G401.6 (cell line): ENCODE measurements around the gene SULT2B1.
A peak's percentile ranks its signal among the peaks of the same experiment; 100 is the strongest.
"Not testable (repeated sequence)": the region's sequence is repeated elsewhere in the genome, so short reads cannot be mapped to it uniquely, and the experiment has no call there.

Experiments used
- FAIRE-seq: peaks from 2 replicates; lab custom pipeline; 2012; peaks lifted over from hg19 to GRCh38; lab: Jason Lieb, UNC

The SULT2B1 gene

GRCh38 chr19:48551437-48552302 is at the start of gene SULT2B1:
TSS of gene SULT2B1 (plus strand) at chr19:48552172. CDS start at chr19:48552253, 81 bp downstream.
- FAIRE-seq: no peak

- no peak for FAIRE-seq
These were observed 49.5 kb upstream of the SULT2B1 start for GRCh38 chr19:48502350-48503018.

- FAIRE-seq: peak; percentile 89
These were observed 45.7 kb upstream of the SULT2B1 start for GRCh38 chr19:48506138-48506733.

GRCh38 chr19:48507911-48508439 is 44.0 kb upstream of the SULT2B1 start:
- FAIRE-seq: no peak

GRCh38 chr19:48508729-48509411 is 43.1 kb upstream of the SULT2B1 start:
- FAIRE-seq: no peak

GRCh38 chr19:48509467-48510194 is 42.3 kb upstream of the SULT2B1 start:
- no peak for FAIRE-seq

- no peak for FAIRE-seq
These were observed 41.3 kb upstream of the SULT2B1 start for GRCh38 chr19:48510421-48511268.

- no peak for FAIRE-seq
These were observed 40.6 kb upstream of the SULT2B1 start for GRCh38 chr19:48511321-48511731.

GRCh38 chr19:48511800-48512503 is 40.0 kb upstream of the SULT2B1 start, which contains the start of gene LMTK3:
TSS of gene LMTK3 (minus strand) at chr19:48511835. CDS start at chr19:48511576, 259 bp downstream.
- FAIRE-seq: no peak

- FAIRE-seq: no peak
These were observed 39.3 kb upstream of the SULT2B1 start for GRCh38 chr19:48512504-48513288.

- FAIRE-seq: no peak
These were observed 38.5 kb upstream of the SULT2B1 start for GRCh38 chr19:48513289-48514122.

- FAIRE-seq: no peak
These were observed 37.9 kb upstream of the SULT2B1 start for GRCh38 chr19:48514123-48514458.

- no peak for FAIRE-seq
These were observed 35.4 kb upstream of the SULT2B1 start for GRCh38 chr19:48516536-48516935.

- no peak for FAIRE-seq
These were observed 33.8 kb upstream of the SULT2B1 start for GRCh38 chr19:48518207-48518606.

- FAIRE-seq: not testable (repeated sequence)
These were observed 32.5 kb upstream of the SULT2B1 start for GRCh38 chr19:48519426-48519825.

- no peak for FAIRE-seq
These were observed 31.8 kb upstream of the SULT2B1 start for GRCh38 chr19:48520134-48520533.

- no peak for FAIRE-seq
These were observed 27.8 kb upstream of the SULT2B1 start for GRCh38 chr19:48524221-48524620.

GRCh38 chr19:48524732-48525131 is 27.2 kb upstream of the SULT2B1 start:
- FAIRE-seq: no peak
